Activated T-cell treated with anti-CD3 and anti-CD28 coated beads for 48 hours (primary cell): ENCODE measurements around the gene NGEF.
"Not testable (repeated sequence)": the region's sequence is repeated elsewhere in the genome, so short reads cannot be mapped to it uniquely, and the experiment has no call there.

Source experiments
- DNase-seq: peaks from one replicate; pipeline ENCODE4 v3.0.0-alpha.2; 2020; ENCODE audit warnings: low read depth

Gene NGEF

DNA sequence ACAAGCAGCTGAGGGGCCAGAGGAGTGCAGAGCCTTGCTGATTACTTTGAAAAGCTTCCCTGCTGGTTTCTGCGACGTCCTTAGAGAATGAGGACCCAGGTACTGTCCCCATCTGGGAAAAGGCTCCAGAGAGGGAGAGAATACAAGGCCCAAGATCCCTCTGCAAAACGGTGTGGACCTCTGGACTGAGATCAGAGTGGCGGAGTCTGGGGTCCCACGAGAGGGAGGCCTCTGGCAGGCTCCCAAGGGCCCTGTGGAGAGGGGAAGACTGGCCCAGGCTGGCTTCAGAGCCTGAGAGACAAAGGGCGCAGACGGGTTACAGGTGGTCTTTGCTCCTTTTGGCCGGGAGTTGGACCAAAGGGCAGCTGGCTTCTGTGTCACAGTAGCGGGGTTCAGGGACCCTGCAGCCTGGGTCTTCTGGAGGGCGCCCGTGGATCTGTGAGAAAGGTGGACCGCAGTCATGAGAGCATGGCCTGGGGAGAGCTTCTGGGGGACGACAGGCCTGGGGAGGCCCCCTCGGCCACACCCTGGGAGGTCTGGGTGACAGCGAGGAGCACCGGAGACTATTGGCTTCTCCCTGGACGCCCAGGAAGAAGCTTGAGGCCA, 142.2 kb downstream of the NGEF start:
- no peak for DNase-seq

DNA sequence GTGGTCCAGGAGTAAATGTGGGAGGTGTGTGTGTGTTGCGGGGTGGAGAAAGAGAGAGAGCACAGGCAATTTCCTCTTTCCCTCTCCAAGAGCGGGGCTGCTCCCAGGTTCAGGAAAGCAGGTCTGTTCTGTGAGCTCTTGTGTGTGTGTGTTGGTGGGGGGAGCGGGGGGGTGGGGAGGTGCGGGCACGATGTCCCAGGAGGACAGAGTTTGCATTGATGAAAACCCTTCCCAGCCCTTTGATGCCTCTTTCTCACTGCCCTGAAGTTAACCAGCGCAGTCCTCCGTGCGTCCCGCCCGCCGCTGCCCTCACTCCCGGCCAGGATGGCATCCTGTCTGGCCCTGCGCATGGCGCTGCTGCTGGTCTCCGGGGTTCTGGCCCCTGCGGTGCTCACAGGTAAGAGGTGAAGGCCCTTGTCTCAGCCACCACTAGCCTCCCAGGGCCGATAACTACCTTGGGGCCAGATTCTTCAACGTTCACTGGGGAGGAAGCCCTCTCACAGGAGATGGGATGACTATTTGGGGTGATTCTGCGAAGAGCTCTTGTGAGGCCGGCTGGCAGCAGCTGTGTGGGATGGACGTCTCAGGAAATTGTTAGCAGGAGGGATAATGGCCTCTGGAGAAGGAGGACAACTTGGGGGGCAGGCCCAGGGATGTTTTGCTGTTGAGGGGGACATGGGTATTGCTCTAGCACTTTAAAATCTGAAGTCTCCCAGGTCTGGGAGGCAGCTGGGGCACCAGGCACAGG, 142.9 kb downstream of the NGEF start, which contains the start of gene SNORC:
SNORC (plus strand) TSS at position 247 of the 748 bp plus-strand sequence; CDS start at position 325, 78 bp downstream.
- DNase-seq, result no peak

DNA sequence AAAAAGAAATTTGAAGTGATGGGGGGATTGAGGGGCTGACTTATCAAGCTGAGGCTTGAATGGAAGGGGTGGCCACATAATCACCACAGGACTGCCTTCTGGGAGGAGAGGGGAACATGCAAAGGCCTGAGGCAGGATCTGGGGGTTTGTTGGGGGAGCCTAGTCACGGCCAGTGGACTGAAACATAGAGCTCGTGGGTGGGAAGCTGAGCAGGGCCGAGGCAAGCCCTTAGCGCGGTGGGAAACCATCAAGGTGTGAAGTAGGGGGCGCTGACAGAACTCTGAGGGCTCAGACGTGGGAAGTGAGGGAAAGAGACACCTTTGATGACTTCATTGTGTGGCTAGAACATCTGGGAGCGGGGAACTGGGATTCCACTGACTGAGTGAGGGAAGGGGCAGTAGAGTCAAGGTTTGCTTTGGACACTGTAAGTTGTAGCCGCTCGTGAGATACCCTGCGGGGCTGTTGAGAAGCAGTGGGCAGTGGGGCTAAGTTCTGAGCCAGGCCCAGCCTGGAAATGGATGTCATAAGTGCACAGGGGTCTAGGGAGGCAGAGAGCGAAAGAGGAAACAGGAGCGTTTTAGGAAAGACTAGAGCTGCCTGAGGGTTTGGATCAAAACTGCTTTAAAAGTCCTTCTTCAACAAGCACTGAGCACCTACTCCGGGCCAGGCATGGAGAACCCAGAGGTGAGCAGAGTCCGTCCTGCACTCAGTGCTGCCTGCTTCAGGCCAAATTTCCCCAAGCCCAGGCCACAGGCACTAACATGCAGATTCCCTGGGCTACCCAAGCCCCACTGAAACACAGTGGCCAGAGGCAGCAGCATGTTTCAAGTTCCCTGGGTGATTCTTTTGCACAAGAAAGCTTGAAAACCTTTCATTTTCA, 143.7 kb downstream of the NGEF start:
- no peak for DNase-seq

DNA sequence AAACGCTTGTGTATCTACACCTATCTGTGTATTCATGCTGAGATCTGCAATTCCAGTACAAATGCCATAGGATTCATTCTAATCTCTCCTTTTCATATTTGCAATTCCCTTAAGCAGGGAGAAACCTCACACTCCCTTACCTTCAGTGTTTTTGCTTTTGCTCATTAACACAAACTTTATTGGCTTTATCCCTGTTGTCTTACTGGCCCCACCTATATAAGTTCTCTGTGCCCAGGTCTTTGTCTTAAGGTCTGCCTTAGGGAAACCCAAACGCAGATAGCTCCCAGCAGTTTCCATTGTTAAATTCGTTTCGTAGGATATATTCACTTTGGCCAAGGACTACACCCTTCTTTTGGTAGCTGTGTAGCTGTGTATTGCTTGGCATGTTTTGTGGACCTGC, 147.0 kb downstream of the NGEF start:
- DNase-seq, result no peak

DNA sequence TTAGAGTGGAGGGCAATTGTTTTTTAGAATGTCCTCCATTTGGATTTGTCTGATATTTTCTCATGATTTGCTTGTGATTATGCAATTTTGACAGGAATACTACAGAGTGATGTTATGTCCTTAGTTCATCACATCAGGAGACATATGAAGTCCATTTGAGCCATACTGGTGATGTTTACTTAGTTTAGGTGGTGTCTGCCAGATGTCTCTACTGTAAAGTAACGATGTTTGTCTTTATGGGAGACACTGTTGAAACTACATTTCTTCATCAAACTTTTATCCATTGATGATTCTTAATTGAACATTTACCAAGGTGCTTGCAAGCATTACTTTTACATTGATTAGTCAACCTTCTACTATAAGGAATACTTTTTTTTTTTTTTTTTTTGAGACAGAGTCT, 147.9 kb downstream of the NGEF start:
- DNase-seq, result no peak

DNA sequence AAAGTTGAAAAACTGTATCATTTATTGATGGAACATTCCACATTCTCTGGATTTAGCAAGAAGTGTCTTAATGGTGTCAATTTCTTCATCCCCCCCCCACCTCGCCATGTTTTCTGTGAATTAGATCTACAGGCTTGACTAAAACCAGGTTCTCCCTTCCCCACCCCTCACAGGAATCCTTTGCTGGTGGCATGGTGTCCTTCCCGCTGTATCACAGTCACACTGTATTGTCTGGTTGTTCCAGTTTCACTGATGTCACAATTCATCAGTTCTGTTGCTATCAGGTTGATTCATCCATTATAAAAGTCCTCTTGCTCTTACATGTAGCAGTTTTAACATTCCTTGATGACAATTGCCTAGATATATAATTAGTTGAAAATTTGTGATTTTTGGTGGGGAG, 149.1 kb downstream of the NGEF start:
- DNase-seq, result no peak

DNA sequence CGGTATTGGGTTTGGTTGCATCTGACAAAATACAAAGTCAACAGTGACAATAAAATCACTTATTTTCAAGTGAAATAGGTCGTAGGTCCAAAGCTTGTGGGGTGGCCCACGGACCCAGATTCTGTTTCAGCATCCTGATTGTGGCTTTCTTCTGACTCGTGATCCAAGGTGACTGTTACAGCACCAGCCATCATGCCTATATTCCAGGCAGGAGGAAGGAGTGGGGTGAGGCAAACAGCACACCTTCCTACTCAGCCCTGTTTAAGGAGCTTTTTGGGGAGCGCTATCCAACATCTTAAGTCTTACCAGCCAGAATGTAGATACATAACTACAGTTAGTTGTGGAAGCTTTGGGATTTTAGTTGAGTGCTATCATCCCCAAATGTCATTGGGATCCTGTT, 151.7 kb downstream of the NGEF start:
- DNase-seq, result no peak

DNA sequence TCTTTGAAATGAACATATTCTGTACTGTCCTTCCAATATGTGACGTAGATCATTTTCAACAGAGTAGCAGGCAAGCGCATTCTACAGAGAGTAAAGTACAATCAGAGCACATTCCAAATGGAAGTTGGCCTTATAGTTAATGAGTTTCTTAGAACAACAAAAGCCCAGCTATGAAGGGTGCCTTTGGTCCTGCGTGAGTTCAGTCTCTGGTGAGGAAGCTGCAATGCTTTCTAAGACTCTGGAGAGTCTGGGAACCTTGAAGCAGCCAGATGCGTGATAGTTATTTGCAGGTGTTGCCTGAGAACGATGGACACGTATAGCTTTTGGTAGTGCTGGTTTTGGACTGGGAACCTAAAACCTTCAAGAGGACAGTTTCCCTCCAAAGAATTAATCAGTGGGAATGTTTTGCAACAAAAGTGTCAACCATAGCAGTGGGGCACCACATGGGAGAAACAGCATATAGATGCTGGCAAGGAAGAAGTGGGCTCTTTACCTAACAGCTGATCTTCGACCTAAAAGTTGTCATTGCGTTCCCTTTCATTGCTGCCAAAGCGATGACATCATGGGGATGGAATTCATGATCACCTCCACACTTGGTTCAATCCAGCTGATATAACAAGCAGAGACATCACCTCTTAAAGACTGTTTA, 152.3 kb downstream of the NGEF start:
- no peak for DNase-seq

DNA sequence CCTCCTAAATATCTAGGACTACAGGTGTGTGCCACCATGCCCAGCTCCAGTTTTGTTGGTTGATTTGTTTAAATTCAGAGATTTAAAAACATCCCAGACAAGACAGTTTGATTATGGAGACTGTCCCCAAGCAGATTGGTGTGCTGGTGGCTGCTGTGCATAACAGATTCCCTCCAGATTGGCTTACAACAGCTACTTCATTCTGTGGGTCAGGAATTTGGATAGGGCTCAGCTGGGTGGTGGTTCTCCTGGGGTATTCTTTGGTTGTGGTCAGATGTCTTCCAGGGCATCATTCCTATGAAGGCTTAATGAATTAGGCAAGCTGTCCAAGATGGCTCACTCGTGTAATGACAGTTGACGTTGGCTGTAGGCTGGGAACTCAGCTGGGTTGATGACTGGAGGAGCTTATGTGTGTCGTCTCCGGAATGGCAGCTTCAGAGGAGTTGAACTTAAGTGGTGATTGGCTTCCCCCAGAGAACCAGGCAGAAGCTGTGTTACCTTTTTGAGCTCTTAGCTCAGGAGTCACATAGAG, 153.6 kb downstream of the NGEF start:
- no peak for DNase-seq

DNA sequence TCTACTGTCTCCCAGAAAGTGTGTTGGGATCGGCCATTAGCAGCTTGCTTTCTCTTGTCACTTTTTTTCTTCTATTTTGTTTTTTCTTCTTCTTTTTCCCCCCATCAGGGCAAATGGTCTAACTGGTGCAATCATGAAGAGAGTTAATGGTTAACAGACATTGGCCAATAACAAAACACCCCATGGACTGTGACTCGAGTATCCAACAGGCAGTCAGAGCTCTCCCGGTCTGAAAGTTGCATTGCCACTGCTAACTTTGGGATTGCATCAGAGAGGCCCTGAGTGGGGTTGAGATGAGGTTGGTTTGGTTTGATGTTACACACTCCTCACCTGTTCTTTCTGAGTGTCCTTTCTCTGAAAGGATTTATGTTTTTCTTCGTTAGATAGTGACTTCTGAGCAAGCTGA, 155.9 kb downstream of the NGEF start:
- DNase-seq, result no peak

DNA sequence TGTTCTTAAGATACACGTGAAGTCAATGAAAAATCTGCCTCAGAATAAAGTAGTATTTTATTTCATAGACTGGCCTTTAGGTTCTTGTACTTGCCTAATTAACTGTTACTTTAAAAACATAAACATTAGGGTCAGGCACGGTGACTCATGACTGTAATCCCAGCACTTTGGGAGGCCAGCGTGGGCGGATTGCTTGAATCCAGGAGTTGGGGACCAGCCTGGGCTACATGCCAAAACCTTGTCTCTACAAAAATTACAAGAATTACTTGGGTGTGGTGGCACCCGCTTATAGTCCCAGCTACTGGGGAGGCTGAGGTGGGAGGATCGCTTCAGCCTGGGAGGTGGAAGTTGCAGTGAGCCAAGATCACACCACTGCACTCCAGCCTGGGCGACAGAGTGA, 159.0 kb downstream of the NGEF start:
- DNase-seq, result no peak

DNA sequence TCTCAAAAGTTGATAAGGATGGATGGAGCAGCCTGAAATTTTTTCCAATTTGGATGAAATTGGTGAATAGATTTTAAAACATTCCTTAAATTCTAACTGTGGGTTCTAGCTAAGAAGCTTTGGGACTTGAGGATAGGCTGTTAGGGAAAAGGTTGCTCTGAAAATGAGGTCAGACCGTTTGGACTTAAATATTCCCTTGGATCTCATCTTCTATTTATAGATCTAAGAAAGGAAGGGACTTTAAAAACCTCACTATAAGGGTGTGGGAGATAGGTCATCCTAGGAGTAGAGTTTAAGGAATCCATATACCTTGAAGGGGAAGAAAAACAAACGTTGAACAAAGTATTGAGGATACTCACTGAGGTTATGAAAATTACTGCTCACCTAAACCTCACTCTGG, 160.4 kb downstream of the NGEF start:
- no peak for DNase-seq

DNA sequence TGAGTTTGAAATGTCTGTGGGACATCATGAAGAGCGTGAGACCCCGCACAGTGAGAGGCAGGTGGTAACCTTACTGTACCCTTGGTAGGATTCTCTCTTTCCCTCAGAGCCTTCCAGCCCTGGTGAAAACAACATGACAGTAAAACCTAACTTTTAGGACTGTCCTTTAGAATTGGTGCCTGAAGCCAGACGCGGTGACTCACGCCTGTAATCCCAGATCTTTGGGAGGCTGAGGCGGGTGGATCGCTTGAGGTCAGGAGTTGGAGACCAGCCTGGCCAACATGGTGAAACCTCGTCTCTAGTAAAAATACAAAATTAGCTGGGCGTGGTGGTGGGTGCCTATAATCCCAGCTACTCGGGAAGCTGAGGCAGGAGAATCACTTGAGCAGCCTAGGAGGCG, 161.0 kb downstream of the NGEF start:
- not testable (repeated sequence) for DNase-seq

DNA sequence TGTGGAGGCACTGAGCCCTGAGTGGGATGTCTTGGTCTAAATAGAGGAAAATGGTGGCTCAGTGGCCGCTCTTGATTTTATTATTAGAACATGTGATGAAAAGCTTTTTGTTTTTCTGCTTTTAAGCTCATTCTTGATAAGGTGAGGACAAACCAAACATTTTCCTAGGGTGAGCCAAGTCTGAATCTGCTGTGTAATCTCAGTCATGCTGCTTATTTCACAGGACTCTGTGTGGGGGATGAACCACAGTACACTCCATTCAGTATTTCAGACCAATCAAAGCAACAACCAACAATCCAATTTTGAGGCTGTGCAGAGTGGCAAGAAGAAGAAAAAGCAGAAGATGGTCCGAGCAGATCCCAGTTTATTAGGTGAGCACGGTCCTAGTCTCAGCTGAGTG, 163.0 kb downstream of the NGEF start:
- DNase-seq, result no peak

DNA sequence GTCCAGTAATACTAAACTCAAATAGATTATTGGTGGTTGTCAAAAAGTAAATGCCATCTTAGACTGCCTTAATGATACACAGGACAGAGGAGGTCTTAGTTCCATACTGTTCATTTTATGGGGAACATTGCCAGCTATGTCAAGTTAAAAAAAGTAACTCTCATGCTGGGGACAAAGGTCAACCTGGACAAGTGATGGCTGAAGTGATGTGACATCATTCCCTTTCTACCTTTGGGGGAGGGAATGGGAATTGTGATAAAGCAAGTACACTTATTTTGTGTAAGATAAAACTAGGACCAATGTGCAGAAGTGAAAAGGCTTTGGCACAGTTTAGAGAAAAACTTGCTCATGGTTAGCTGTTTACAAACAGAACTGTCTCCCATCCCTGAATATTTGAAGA, 167.0 kb downstream of the NGEF start:
- no peak for DNase-seq

DNA sequence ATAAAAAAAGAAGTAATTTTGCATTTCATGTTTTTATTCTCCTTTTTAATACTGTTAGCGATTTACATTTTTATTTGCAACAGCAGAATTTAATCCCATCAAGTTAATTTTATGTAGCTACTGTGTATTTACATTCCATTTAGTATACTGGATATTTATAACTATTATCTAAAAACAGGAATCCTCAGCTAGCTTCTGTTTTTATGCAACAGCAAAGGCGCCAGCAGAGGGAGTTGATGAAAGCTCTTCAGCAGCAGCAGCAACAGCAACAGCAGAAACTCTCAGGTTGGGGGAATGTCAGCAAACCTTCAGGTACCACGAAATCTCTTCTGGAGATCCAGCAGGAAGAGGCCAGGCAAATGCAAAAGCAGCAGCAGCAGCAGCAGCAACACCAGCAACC, 169.2 kb downstream of the NGEF start:
- DNase-seq, result no peak

DNA sequence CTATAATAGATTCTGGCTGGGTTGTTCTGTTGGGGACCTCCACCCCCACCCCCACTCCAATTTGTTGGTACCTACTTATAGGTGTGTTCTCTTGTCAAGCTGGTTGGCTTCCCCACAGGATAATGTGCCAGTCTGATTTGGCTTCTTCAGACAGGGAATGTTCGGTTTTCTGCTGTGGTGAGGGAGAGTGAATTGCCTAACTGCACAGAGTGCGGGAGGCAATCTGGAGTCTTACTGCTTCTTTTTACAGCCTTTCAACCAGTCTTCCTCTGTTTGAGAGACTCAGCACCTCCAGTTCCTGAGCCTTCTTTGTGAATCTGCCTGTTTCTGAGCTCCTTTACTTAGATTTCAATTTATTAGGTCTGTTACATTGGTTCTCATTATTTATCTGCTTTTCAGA, 170.4 kb downstream of the NGEF start:
- DNase-seq, result no peak

DNA sequence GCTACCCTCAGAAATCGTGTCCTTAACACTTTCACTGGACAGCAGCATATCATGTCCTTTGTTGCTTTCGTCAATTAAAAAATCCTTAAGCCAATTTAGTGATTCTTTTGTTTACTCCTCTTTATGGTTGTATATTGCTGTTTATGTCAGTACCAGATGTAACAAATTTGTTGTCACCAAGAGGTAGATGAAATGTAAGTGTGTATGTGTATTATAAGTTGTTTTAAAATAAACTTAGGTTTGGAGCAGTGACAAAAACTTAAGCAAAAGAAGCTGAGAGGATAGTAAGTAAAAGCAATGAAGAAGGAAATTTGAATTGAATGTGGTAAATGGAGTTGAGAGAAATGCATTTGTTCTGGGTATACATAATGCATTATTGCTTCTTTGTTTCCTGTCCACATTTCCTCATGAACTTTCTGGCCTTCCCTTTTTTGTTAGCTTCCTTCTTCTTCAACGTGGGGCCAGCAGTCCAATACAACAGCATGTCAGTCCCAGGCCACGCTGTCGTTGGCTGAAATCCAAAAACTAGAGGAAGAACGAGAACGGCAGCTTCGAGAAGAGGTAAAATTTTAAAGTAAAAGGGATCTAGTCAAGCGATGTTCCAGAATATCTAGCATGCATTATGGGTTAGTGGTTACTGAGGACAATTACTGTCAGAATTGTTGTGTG, 173.5 kb downstream of the NGEF start:
- no peak for DNase-seq

DNA sequence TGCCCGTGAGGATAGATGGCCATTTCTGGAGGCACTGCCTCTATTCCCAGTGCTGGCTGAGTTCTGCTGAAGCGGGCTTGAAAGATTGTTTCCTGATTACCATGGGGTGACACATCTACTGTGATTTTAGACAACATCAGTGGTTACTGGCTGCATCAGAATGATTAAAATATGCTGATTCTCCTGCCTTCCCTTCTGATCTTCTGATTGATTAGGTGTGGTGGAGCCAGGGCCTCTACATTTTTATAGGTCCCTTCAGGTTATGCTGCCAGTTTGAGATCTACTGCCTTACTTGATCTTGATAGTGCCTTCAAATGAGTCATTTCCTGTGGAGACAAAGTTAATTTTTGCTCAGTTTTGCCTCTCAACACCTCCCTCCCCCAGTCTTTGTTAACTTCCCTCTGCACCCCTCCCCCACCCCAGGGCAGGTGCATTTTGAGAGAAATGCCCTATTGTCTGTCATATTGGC, 174.6 kb downstream of the NGEF start:
- DNase-seq, result peak; percentile 46

DNA sequence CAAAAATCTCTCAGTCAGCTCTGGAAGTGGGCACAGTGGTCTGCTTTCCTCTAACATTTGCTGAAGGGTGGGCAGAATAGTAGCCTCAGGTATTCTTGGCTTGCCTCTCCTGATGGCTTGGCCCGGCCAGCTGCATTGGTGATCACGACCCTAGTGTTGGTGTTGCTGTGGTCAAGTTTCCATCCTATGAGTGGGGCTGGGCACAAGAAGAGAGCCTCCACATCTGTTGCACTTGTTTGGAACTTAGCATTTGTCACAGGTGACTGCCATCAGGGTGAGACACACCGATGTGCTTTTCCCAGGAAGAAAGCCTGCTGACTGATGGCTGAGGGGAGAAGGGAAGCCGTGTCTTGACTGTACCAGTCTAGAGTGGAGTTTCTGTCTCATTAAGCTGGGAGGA, 176.1 kb downstream of the NGEF start:
- DNase-seq, result no peak

DNA sequence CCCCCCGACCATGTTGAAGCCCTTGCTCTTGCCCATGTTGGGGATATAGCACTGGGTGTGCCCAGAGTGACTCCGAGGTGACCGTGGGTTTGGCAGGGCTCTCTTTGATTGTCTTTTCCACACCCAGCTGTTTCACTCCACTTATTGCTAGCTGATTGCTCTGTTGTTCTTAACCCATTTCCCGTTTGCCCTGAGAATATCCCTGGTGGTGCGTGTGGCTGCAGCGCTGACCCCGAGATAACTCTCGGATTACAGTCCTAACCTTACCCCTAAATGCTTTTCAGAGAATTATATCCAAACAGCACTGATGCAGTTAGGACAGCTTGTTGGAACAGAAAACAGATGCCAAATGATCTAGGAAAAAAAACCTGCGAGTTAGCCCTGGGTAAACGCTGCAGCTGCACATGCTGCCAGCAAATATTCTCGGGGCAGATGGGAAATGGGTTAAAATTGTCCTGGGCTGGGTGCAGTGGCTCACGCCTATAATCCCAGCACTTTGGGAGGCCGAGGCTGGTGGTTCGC, 177.3 kb downstream of the NGEF start:
- no peak for DNase-seq
